UCSD-AML1 (cell line): ENCODE results near the gene NPB.
A peak's percentile ranks its signal among the peaks of the same experiment; 100 is the strongest.

Experiments
- DNase-seq: peaks from one replicate; lab custom pipeline; 2025; ENCODE audit not compliant: unreplicated experiment; lab: John Stamatoyannopoulos, UW

Gene NPB

DNA sequence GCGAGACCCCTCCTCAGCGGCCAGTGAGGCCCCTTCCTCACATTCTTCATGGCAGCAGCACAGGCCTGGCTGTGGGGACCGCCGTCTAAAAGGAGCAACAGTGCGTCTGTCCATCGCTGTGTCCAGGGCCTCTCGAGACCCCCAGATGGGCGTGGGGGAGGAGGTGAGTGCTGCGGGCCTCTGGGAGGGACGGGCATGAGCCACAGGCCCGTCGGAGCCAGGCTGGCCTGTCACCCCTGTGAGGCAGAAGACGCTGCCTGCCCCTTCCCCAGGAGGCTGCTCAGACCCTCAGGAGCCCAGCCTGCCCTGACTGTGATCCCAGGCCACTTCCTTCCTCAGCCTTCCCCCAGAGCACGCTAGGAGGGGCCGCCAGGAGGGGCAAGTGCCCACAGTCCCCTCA lies 37.2 kb downstream of the NPB start:
- DNase-seq, result peak; percentile 34

- no peak for DNase-seq
These were observed 37.9 kb downstream of the NPB start for GRCh38 chr17:81939881-81940385.

- DNase-seq, result no peak
These were observed 38.8 kb downstream of the NPB start for GRCh38 chr17:81940538-81941483.

DNA sequence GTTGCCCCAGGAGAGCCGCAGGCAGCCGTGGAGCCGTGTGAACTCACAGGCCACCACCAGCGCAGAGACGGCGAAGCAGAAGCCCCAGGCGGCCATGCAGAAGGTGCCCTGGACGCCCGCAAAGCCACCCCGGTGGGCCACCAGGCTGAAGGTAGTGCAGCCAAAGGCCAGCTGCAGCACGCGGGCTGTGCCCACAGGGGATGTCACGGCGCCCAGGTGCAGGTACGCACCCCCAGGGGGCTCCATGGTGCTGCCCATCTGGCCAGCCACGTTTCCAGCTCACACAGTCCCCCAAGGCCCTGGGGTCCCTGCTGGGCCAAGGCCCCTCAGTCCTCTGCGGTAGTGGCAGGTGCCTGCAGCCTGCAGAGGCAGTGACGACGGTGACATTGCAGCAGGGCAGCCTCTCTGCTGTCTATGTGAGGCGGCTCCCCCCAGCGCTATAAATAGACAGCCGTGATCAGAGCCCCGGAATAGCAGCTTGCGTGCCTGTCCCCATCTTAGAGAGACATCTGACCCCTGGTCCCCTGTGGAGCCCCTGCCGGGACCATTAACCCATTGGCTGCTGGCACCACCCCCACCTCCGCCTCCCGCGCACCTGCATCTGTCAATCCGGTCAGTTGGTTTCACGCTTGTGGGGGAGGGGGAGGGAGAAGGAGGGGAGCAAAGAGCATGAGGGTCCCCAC lies 39.6 kb downstream of the NPB start:
- no peak for DNase-seq

DNA sequence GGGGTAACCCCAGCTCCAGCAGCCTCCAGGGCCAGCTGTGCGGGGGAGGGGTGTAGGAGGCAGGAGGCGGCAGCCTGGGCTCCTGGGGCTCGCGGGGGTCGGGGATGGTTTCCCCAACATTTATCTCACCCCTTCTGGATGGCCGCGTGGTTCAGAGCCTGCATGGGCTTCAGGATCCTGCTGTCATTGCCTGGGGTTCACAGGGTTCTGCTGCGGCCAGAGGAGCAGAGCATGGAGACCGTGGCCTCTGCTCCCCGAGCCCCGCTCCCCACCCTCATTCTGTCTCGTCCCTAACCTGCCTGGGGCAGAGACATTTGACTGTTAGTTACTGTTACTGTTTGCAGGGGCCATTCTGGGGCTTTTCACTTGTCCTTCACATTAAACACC lies 40.1 kb downstream of the NPB start:
- DNase-seq, result no peak

DNA sequence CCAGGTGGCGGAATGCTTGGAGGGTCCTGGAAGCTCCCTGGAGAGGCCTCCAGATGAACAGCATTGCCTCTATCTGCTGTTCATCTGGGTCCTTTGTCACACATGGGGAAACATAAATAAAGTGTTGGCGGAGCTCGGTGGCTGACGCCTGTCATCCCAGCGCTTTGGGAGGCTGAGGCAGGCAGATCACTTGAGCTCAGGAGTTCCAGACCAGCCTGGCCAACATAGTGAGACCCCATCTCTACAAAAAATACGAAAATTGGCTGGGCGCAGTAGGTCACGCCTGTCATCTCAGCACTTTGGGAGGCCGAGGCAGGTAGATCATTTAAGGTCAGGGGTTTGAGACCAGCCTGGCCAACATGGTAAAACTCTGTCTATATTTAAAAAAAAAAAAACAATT lies 42.8 kb downstream of the NPB start:
- no peak for DNase-seq

DNA sequence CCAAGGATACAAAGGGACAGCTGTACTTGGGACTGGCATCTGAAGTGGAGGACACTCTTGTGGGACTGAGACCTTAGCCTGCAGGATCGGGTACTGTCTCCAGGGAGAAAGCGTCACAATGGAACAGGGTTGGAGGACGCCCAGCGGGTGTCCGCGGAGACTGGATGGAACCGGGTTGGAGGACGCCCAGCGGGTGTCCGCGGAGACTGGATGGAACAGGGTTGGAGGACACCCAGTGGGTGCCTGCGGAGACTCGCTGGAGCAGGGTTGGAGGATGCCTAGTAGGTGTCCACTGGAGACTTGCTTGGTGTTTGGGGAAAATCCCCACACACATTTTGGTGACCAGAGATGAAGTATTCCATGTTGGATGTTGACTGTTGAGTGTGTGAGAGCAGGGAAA lies 45.2 kb downstream of the NPB start, which contains the start of gene MYADML2:
Gene MYADML2, minus strand, starts transcription at position 45 of the 400 bp plus-strand sequence. CDS start 5,492 bp downstream, outside the sequence.
- DNase-seq, result no peak

- no peak for DNase-seq
These were observed 46.8 kb downstream of the NPB start for GRCh38 chr17:81948635-81949378.

- DNase-seq, result no peak
These were observed 48.5 kb downstream of the NPB start for GRCh38 chr17:81950501-81950900.

- DNase-seq, result no peak
These were observed 50.0 kb downstream of the NPB start for GRCh38 chr17:81951785-81952684.
